Liver (tissue), 9 donors: Measurements from ENCODE around the gene ABHD10. TPM values are rescaled to one million over a fixed set of nuclear protein-coding genes. Genes with fewer than 3 reads are reported as not detected.

ENCODE experiments used
- DNase-seq: peaks from one replicate; pipeline ENCODE4 v3.0.0-alpha.2; 2017; ENCODE audit warnings: low spot score
- H3K27ac ChIP-seq, 2 donors: one replicate each; pipeline ENCODE4 v1.7.0; 2013; ENCODE audit warnings: inconsistent platforms in 2 of 2, low read length in 2 of 2, control low read depth in 1 of 2, low read depth in 1 of 2, mild to moderate bottlenecking in 1 of 2
- H3K27me3 ChIP-seq, 4 donors: one replicate each; pipeline versions ENCODE4 v1.6.1 to v1.7.0; 2013; ENCODE audit warnings: low read length in 3 of 4, inconsistent platforms in 1 of 4, mild to moderate bottlenecking in 1 of 4, moderate library complexity in 1 of 4; ENCODE audit not compliant: control insufficient read depth in 4 of 4, insufficient read depth in 4 of 4
- H3K36me3 ChIP-seq, 4 donors: one replicate each; pipeline versions ENCODE4 v1.6.1 to v1.7.0; 2013; ENCODE audit warnings: low read length in 3 of 4, mild to moderate bottlenecking in 3 of 4, low read depth in 1 of 4, moderate library complexity in 1 of 4; ENCODE audit not compliant: control insufficient read depth in 4 of 4, insufficient read depth in 3 of 4
- H3K4me1 ChIP-seq, 4 donors: one replicate each; pipeline versions ENCODE4 v1.6.1 to v1.7.0; 2013; ENCODE audit warnings: low read length in 3 of 4, mild to moderate bottlenecking in 3 of 4, moderate library complexity in 1 of 4; ENCODE audit not compliant: control insufficient read depth in 4 of 4, insufficient read depth in 4 of 4
- H3K4me3 ChIP-seq, 3 donors: one replicate each; pipeline versions ENCODE4 v1.6.1 to v1.7.0; 2013; ENCODE audit warnings: low read length in 3 of 3, control low read depth in 1 of 3, low read depth in 1 of 3, mild to moderate bottlenecking in 1 of 3
- H3K9ac ChIP-seq, 2 donors: one replicate each; pipeline ENCODE4 v1.7.0; 2013; ENCODE audit warnings: low read length in 2 of 2, mild to moderate bottlenecking in 2 of 2, moderate library complexity in 2 of 2, control low read depth in 1 of 2, low read depth in 1 of 2
- H3K9me3 ChIP-seq, 4 donors: one replicate each; pipeline versions ENCODE4 v1.6.1 to v1.7.0; 2013; ENCODE audit warnings: low read length in 3 of 4; ENCODE audit not compliant: control insufficient read depth in 4 of 4
- FOXA1 ChIP-seq: IDR thresholded peaks from 2 replicates; pipeline ENCODE4 v1.6.1; 2016; ENCODE audit warnings: antibody characterized with exemption
- GABPA ChIP-seq, 2 donors: IDR thresholded peaks in 1 of 2; conservative IDR thresholded peaks in 1 of 2; 2 replicates each; pipeline ENCODE4 v1.6.1; 2016; ENCODE audit warnings: antibody characterized with exemption in 2 of 2, mild to moderate bottlenecking in 1 of 2, moderate library complexity in 1 of 2
- HNF4G ChIP-seq: IDR thresholded peaks from 2 replicates; pipeline ENCODE4 v1.6.1; 2016; ENCODE audit warnings: antibody characterized with exemption
- JUND ChIP-seq, 2 donors: IDR thresholded peaks; 2 replicates each; pipeline ENCODE4 v1.6.1; 2016; ENCODE audit warnings: antibody characterized with exemption in 2 of 2
- MAX ChIP-seq: IDR thresholded peaks from 2 replicates; pipeline ENCODE4 v1.6.1; 2016; ENCODE audit warnings: antibody characterized with exemption
- NR2F2 ChIP-seq: IDR thresholded peaks from 2 replicates; pipeline ENCODE4 v1.6.1; 2016; ENCODE audit warnings: antibody characterized with exemption
- RAD21 ChIP-seq, 2 donors: IDR thresholded peaks; 2 replicates each; pipeline ENCODE4 v1.6.1; 2016; ENCODE audit warnings: antibody characterized with exemption in 2 of 2, mild to moderate bottlenecking in 2 of 2
- REST ChIP-seq: IDR thresholded peaks from 2 replicates; pipeline ENCODE4 v1.6.1; 2016; ENCODE audit warnings: antibody characterized with exemption, mild to moderate bottlenecking
- RXRA ChIP-seq, 2 donors: IDR thresholded peaks; 2 replicates each; pipeline ENCODE4 v1.6.1; 2017 to 2018; ENCODE audit warnings: antibody characterized with exemption in 2 of 2, mild to moderate bottlenecking in 1 of 2
- SP1 ChIP-seq: IDR thresholded peaks from 2 replicates; pipeline ENCODE4 v1.6.1; 2018; ENCODE audit warnings: antibody characterized with exemption, mild to moderate bottlenecking
- YY1 ChIP-seq: IDR thresholded peaks from 2 replicates; pipeline ENCODE4 v1.6.1; 2016; ENCODE audit warnings: antibody characterized with exemption, mild to moderate bottlenecking
- ZBTB33 ChIP-seq: IDR thresholded peaks from 2 replicates; pipeline ENCODE4 v1.6.1; 2016; ENCODE audit warnings: antibody characterized with exemption
- WGBS: extraction: QIAGEN DNeasy Blood & Tissue Kit; methylation state at CpG from one replicate; pipeline ENCODE4 v1.1.7; 2013; 5-methylcytosine and 5-hydroxymethylcytosine counted together
- polyA plus RNA-seq, 2 donors: library from polyadenylated mRNA; stranded (reverse) in 1 of 2; unstranded in 1 of 2; fragments of 200-250 nt in 1 of 2; fragments of >200 nt in 1 of 2; fragmentation: Nextera tagmentation in 1 of 2; extraction: Ambion mirVana in 1 of 2; gene quantifications; one replicate each; pipeline versions ENCODE4 v1.2.1 to v1.2.3, GENCODE V29; 2013 to 2015
- total RNA-seq, 2 donors: library from RNA; depleted of rRNA; stranded (reverse); fragments of >200 nt; gene quantifications; one replicate each; pipeline ENCODE4 v1.2.3, GENCODE V29; 2014
- TF ChIP-seq, protein P1 (sequence below): fragments of 150-350 bp; IDR thresholded peaks from 2 replicates; pipeline ENCODE4 v1.5.1; 2017; ENCODE audit warnings: improper control_type of control experiment, low read depth, low read length; ENCODE audit not compliant: missing input control
- TF ChIP-seq, protein P2 (sequence below): IDR thresholded peaks from 2 replicates; pipeline ENCODE4 v1.6.1; 2016; ENCODE audit warnings: antibody characterized with exemption
- donor health status: healthy.
- donor health status: healthy.
- donor health status: healthy.
- donor health status: healthy.
- donor health status: healthy.

The ABHD10 gene
- total and polyA plus RNA-seq, 4 donors: 15.1 to 22.1 (median 18.9) TPM

DNA sequence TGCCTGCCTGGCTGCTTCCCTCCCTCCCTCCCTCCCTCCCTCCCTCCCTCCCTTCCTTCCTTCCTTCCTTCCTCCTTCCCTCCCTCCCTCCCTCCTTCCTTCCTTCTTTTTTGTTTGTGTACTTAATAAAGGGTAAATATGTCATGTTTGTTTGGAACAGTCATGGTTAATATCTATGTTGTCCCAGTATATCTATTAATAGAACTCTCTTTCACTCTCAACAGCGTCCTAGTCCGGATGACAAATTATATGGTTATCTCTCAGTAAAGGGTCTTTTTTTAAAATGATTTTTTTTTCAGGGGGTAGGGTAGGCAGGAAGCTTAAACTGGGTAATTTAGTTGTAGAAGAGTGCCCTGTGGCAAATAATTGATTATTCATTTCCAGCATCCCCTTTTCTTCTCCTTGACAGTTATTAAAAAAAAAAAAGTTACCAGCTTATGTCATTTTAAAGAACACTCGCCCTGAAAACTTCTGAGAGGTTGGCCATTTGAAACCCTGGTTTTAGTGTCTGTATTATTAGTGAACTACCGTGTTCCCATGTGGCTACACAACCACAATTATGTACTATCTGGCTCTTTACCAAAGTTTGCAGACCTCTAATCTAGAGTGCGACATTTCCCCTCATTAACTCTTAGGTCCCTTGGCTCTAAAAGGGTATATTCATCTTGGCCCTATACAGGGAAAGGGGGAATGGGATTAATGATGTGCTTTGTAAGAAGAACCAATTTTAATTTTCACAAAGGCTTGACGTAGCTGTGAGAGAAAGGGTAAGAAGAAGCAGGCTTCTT is 33.6 kb downstream of the ABHD10 start:
- Histone ChIP-seq H3K27me3 (no peaks in the 10 kb centered on the region), H3K27ac (no peak overlapping the region), H3K4me1 (peaks cover 2 to 19% (median 10%) of the 10 kb centered on the region in 4 donors), H3K9ac (no peak overlapping the region), H3K9me3 (no peaks in the 10 kb centered on the region), H3K36me3 (no peaks in the 10 kb centered on the region), H3K4me3 (no peak overlapping the region)
- TF ChIP-seq MAX (no peak), SP1 (no peak), HNF4G (no peak), GABPA (IDR thresholded peaks at IDR 0.05 in 1 of 2, conservative IDR thresholded peaks at IDR 0.05 in 1 of 2) (no peak), JUND (IDR thresholded peaks at IDR 0.05) (no peak), FOXA1 (no peak), ZBTB33 (no peak), RAD21 (IDR thresholded peaks at IDR 0.05) (no peak), NR2F2 (no peak), RXRA (IDR thresholded peaks at IDR 0.05) (no peak), YY1 (no peak), REST (no peak)
- TF ChIP-seq, protein P1, sequence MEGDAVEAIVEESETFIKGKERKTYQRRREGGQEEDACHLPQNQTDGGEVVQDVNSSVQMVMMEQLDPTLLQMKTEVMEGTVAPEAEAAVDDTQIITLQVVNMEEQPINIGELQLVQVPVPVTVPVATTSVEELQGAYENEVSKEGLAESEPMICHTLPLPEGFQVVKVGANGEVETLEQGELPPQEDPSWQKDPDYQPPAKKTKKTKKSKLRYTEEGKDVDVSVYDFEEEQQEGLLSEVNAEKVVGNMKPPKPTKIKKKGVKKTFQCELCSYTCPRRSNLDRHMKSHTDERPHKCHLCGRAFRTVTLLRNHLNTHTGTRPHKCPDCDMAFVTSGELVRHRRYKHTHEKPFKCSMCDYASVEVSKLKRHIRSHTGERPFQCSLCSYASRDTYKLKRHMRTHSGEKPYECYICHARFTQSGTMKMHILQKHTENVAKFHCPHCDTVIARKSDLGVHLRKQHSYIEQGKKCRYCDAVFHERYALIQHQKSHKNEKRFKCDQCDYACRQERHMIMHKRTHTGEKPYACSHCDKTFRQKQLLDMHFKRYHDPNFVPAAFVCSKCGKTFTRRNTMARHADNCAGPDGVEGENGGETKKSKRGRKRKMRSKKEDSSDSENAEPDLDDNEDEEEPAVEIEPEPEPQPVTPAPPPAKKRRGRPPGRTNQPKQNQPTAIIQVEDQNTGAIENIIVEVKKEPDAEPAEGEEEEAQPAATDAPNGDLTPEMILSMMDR: no peak
- TF ChIP-seq, protein P2, sequence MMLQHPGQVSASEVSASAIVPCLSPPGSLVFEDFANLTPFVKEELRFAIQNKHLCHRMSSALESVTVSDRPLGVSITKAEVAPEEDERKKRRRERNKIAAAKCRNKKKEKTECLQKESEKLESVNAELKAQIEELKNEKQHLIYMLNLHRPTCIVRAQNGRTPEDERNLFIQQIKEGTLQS: no peak
- WGBS: 67% methylated on average over 6 of the region's 6 CpGs
- DNase-seq: no peak
